GM21447 (cell line): ENCODE measurements around the gene FAM117B.
A peak's percentile ranks its signal among the peaks of the same experiment; 100 is the strongest.
"Not testable (repeated sequence)": the region's sequence is repeated elsewhere in the genome, so short reads cannot be mapped to it uniquely, and the experiment has no call there.

Source experiments
- ATAC-seq: cut with Tn5 transposase; IDR thresholded peaks from one replicate; pipeline ENCODE4 v1.9.1; 2021; ENCODE audit not compliant: unreplicated experiment

FAM117B gene

GRCh38 chr2:202756598-202756997 lies 121.8 kb downstream of the FAM117B start:
- ATAC-seq, result no peak

GRCh38 chr2:202757339-202757738 lies 122.6 kb downstream of the FAM117B start:
- no peak for ATAC-seq

GRCh38 chr2:202758128-202758527 lies 123.4 kb downstream of the FAM117B start:
- no peak for ATAC-seq

GRCh38 chr2:202758604-202759003 lies 123.8 kb downstream of the FAM117B start:
- ATAC-seq, result no peak

GRCh38 chr2:202760848-202761247 lies 126.1 kb downstream of the FAM117B start:
- no peak for ATAC-seq

GRCh38 chr2:202762556-202762955 lies 127.8 kb downstream of the FAM117B start:
- ATAC-seq, result no peak

- no peak for ATAC-seq
Observed at GRCh38 chr2:202763916-202764315, 129.1 kb downstream of the FAM117B start.

- no peak for ATAC-seq
Observed at GRCh38 chr2:202764991-202765390, 130.2 kb downstream of the FAM117B start.

GRCh38 chr2:202765436-202765835 lies 130.7 kb downstream of the FAM117B start:
- ATAC-seq, result no peak

GRCh38 chr2:202768273-202768672 lies 133.5 kb downstream of the FAM117B start:
- no peak for ATAC-seq

- no peak for ATAC-seq
Observed at GRCh38 chr2:202769201-202769600, 134.4 kb downstream of the FAM117B start.

- ATAC-seq, result no peak
Observed at GRCh38 chr2:202771336-202771735, 136.6 kb downstream of the FAM117B start.

- no peak for ATAC-seq
Observed at GRCh38 chr2:202771741-202772460, 137.1 kb downstream of the FAM117B start.

GRCh38 chr2:202773301-202773973 lies 138.7 kb downstream of the FAM117B start:
- ATAC-seq, result no peak

- no peak for ATAC-seq
Observed at GRCh38 chr2:202774104-202774503, 139.3 kb downstream of the FAM117B start.

- ATAC-seq, result no peak
Observed at GRCh38 chr2:202778217-202778616, 143.4 kb downstream of the FAM117B start.

GRCh38 chr2:202780514-202781021 lies 145.8 kb downstream of the FAM117B start:
- peak; percentile 97 for ATAC-seq

GRCh38 chr2:202782940-202783558 lies 148.3 kb downstream of the FAM117B start:
- ATAC-seq, result no peak

- ATAC-seq, result no peak
Observed at GRCh38 chr2:202786842-202787241, 152.1 kb downstream of the FAM117B start.

- no peak for ATAC-seq
Observed at GRCh38 chr2:202790676-202791075, 155.9 kb downstream of the FAM117B start.

- ATAC-seq, result no peak
Observed at GRCh38 chr2:202797944-202798343, 163.2 kb downstream of the FAM117B start.

- ATAC-seq, result not testable (repeated sequence)
Observed at GRCh38 chr2:202805911-202806310, 171.1 kb downstream of the FAM117B start.
